Mucosa of descending colon (tissue), 3 donors: ENCODE measurements around the gene SLC12A4. TPM values are rescaled to one million over a fixed set of nuclear protein-coding genes. Genes with fewer than 3 reads are reported as not detected.

ENCODE experiments used
- ATAC-seq: fragments of 200-7000 bp; cut with Tn5 transposase; one replicate; pipeline ENCODE4 v1.9.1; 2020; ENCODE audit warnings: mild to moderate bottlenecking, moderate library complexity
- DNase-seq, 3 donors: peaks; one replicate each; pipeline ENCODE4 v3.0.0-alpha.2; 2020
- H3K36me3 ChIP-seq: fragments of 200-600 bp; one replicate; pipeline ENCODE4 v1.8.0; 2021; ENCODE audit warnings: low read depth, mild to moderate bottlenecking
- H3K4me1 ChIP-seq: fragments of 200-600 bp; one replicate; pipeline ENCODE4 v1.8.0; 2021; ENCODE audit warnings: low read depth, mild to moderate bottlenecking
- H3K4me3 ChIP-seq: fragments of 200-600 bp; one replicate; pipeline ENCODE4 v1.8.0; 2021; ENCODE audit warnings: mild to moderate bottlenecking
- H3K9me3 ChIP-seq: fragments of 200-600 bp; one replicate; pipeline ENCODE4 v1.8.0; 2021; ENCODE audit warnings: mild to moderate bottlenecking
- intact Hi-C, 2 donors: fragments of 100-400 bp; cut with DNase I in 1 of 2; cut with micrococcal nuclease in 1 of 2; formaldehyde crosslinking; loops; one replicate each; pipeline versions ENCODE4 v1.11.0 to v1.11.1; 2022; cut with DNase I, micrococcal nuclease
- total RNA-seq, 3 donors: library from RNA; stranded (reverse); fragmentation: NEBNext Ultra II Directional in 2 of 3; extraction: Animal tissue kit (Norgen Biotek cat#: 25700) in 2 of 3; gene quantifications; one replicate each; pipeline versions ENCODE4 v1.2.1 to v1.2.4, GENCODE V29; 2021 to 2023
- TF ChIP-seq, protein P1 (sequence below): fragments of 200-600 bp; IDR thresholded peaks from one replicate; pipeline ENCODE4 v1.8.0; 2022; ENCODE audit warnings: antibody characterized with exemption, mild to moderate bottlenecking
- donor health status: DM: no; HTN: no; CAD: no; lungs with moderate emphysema.
- donor health status: DM: no; HTN: no; CAD: no.
- donor health status: DM: no; HTN: yes; CAD: no.

SLC12A4 gene
- total RNA-seq, 3 donors from 2014 or later, result 4.0 to 68.5 (median 22.2) TPM

DNA sequence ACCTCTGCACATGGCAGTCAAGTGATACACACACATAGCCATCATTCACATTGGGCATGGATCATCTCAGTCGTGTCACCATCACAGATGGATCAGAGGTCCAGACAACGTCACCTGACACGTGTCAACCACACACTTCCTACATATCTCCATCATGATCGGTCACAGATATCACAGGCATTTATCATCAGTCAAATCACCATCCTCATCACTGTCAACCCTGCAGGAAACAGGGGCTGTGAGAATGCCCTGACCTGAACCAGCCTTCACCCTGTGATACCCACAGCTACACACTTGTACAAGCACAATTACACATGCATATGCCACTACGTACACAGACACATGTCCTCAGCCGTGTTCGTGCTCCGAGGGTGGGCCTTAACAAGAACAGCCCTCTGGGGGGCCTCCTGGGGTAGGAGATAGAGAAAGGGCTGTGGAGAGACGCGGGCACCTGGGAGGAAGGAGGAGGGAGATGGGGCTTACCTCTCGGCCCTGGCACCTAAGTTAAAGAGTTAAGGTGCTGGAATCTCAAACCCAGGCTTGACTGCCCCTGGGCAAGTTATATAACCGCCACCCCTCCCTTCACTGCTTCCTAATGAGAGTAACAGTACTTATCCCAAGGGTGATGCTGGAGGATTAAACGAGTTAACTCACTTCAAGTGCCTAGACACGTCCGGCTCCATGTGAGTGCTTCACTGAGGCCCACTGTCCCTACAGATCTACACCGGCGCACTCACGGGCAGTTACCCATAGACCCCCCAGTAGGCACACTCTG lies 1.1 kb downstream of the SLC12A4 start:
- intact Hi-C loops, result no loop called here
- no peaks in the 10 kb centered on the region for H3K36me3 ChIP-seq
- ATAC-seq (no peak), DNase-seq (no peak)
- TF ChIP-seq, protein P1, sequence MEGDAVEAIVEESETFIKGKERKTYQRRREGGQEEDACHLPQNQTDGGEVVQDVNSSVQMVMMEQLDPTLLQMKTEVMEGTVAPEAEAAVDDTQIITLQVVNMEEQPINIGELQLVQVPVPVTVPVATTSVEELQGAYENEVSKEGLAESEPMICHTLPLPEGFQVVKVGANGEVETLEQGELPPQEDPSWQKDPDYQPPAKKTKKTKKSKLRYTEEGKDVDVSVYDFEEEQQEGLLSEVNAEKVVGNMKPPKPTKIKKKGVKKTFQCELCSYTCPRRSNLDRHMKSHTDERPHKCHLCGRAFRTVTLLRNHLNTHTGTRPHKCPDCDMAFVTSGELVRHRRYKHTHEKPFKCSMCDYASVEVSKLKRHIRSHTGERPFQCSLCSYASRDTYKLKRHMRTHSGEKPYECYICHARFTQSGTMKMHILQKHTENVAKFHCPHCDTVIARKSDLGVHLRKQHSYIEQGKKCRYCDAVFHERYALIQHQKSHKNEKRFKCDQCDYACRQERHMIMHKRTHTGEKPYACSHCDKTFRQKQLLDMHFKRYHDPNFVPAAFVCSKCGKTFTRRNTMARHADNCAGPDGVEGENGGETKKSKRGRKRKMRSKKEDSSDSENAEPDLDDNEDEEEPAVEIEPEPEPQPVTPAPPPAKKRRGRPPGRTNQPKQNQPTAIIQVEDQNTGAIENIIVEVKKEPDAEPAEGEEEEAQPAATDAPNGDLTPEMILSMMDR, result no peak
- H3K9me3 ChIP-seq, result no peaks in the 10 kb centered on the region
- H3K4me1 ChIP-seq, result peaks cover 13% of the 10 kb centered on the region
- no peak overlapping the region for H3K4me3 ChIP-seq

DNA sequence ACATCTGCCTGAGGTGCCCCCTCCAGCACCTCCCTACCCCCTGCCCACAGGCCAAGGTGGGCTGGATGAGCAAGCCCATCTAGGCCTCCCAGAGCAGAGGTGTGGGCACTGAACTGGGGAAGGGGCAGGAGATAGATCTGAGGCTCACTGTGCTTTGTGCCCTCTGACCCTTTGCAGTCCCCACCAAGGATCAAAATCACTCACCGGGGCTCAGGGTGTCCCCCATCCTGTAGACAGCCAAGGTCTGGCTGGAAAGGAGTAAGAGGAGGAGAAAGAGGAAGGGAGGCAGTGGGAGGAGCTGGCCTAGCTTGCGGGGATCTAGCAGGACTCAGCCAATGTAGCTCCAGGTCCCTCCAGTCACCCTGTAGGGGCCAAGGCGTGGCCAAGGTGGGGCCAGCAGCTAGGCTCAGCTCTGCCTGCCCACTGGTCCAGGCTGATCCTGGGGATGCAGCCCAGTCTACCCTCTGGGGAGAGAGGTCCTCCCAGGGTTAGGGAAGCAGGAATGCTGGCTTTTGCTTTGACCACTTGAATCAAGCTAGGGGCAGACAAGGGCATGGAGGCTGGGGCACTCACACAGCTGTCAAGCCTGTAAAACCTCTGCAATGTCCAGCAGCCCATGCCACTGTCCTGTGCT lies 1.8 kb downstream of the SLC12A4 start:
- TF ChIP-seq, protein P1, result no peak
- Histone ChIP-seq H3K4me3 (no peak overlapping the region), H3K9me3 (no peaks in the 10 kb centered on the region), H3K4me1 (peaks cover 18% of the 10 kb centered on the region), H3K36me3 (no peaks in the 10 kb centered on the region)
- peak; percentile 2 for ATAC-seq
- intact Hi-C loops, result no loop called here
- no peak for DNase-seq

DNA sequence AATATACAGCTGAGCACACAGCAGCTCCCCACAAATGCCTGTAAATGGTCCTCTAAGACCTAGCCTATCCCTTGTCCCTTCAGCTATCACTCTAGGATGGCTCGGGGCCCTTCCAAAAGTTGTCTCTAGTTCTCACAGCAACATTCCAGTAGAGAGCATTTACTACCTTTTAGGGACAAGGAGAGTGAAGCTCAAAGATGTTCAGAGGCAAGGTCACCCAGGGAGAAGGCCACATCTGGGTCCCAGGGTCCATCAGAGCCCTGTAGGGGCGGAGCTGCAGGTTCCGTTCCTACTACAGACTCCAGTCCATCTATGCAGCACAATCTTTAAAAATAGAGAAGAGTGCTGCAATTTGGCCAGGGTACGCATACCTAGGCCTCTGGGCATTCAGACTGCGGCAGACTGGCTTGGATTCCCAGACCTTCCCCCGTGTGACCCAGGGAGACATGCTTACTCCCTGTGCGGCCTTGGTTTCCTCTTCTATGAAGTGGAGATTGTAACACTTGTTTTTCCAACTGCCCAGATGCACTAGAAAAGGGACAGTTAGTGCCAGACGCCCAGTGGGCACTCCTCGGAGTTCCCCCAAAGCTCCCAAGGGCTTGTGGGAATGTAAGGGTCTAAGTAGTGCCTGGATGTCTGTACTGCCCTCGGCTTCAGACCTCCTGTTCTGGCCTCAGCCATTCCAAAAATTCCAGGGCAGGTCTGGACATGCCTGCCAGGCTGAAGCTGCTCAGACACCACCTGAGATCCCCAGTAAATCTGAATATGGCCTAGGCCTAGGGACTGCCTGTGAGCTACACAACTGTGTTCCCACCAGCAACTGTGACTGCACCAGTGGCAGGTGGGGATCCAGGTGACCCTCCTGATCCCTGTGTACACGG lies 2.5 kb downstream of the SLC12A4 start:
- ATAC-seq (no peak), DNase-seq (no peak)
- intact Hi-C loops, result no loop called here
- Histone ChIP-seq H3K4me1 (peaks cover 22% of the 10 kb centered on the region), H3K9me3 (no peaks in the 10 kb centered on the region), H3K36me3 (no peaks in the 10 kb centered on the region), H3K4me3 (no peak overlapping the region)
- TF ChIP-seq, protein P1, result no peak

DNA sequence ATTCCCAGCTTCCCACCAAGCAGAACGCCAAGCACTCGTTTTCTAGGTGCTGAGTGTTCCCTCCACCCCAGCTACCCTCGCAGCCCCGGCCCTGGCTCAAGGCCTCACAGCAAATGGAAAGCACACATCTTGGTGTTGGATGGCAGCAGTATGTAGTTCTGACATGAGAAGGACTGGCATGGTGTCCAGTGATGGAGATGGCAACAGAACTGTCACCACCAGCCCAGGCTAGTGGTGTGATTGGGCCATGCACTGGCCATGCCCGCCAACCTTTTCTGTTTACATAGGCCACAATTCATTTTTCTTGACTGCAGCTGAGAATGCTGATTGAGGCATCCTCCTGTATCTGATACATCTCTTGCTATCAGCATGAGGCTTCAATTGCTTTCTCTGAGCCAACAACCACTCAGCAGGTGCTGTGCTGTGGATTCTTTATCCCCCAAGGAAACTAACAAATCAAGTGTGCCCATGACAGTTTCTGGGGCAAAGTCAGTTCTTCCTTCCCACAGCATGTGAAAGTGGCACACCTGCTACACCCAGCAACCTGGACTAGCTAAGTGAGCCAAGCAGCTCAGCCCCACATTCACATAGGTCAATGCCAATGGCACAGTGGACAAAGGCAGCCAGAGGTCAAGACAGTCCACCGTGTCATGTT lies 3.8 kb downstream of the SLC12A4 start:
- ATAC-seq (no peak), DNase-seq (no peak)
- TF ChIP-seq, protein P1, result no peak
- H3K9me3 ChIP-seq, result no peaks in the 10 kb centered on the region
- H3K36me3 ChIP-seq, result no peaks in the 10 kb centered on the region
- no peak overlapping the region for H3K4me3 ChIP-seq
- peaks cover 22% of the 10 kb centered on the region for H3K4me1 ChIP-seq
- intact Hi-C loops, result no loop called here

DNA sequence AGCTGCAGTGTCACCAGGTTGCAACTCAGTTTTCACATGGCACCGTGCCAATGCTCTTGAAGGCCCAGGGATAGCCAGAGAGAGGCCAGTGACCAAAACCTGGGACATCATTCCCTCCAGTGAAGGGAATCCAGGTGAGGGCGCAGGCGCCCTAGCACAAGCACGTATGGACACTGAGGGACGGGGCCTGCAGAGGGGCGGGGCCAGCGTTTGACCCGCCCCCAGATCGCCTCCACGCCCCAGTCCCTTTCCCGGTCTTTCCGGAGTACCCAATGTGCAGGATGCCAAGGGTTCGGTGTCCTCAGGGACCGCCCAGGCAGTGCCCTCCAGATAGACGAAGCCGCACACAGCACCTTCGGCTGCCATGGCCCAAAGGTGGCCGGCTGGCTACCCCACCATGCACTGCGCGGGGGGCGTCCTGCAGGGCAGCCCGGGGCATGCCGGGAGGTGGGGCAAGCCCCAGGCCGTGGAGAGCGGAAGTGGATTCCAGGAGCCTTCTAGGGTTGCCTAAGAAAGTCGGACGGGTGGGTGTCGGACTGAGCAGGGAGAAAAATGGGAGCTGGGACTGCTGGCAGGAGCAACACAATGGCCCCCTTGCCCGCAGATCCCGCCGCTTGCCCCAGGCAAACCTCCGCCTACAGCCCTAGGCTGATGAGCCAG lies 4.6 kb downstream of the SLC12A4 start:
- intact Hi-C loops, result no loop called here
- ATAC-seq (no peak), DNase-seq (no peak)
- Histone ChIP-seq H3K9me3 (no peaks in the 10 kb centered on the region), H3K4me1 (peaks cover 27% of the 10 kb centered on the region), H3K36me3 (no peaks in the 10 kb centered on the region), H3K4me3 (no peak overlapping the region)
- TF ChIP-seq, protein P1, result no peak
